Measurements from ENCODE around the gene MALT1. TPM values are rescaled to one million over a fixed set of nuclear protein-coding genes. Genes with fewer than 3 reads are reported as not detected.

MALT1 gene
- total RNA-seq, 1 experiment from 2014 or later = 28.5 TPM

DNA sequence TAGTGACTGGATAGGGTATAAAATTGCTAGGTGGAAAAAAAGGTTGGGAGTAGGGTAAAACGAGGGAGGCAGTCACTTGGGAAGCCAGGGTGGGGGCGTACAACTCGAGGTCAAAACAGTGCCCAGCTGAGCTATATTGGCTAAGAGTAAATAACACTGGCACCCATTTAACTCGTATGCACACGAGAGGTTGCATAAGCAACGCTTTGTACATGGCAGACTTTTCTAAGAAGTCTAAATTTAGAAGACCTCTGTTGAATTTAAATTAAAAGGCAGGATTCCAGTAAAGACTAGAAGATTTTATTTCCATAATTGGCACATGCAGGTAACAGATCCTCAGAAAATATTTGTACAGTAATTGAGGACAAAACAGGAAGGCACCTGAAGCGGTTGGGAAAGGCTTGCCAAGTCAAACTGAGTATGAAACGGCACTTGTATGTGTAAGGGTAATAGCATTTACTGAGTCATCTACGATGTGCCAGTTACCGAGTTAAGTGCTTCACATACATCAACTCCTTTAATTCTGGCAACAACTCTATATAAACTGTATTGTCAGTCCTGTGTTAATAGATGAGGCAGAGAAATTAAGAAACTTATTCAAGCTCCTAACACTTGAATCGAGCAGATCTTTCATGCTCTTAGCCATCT, 1.4 kb upstream of the MALT1 start:
- peaks cover 6% of the 10 kb centered on the region for H3K36me3 Mint-ChIP-seq (ENCODE audit: insufficient read depth, unreplicated experiment)
- no TSS peak for BruUV-seq (replicated peaks)
- no peaks in the 10 kb centered on the region for H3K27me3 Mint-ChIP-seq (ENCODE audit: insufficient read depth, unreplicated experiment)
- TF ChIP-seq CTCF (IDR thresholded peaks at IDR 0.05; ENCODE audit: unreplicated experiment) = no peak
- peak; percentile 92 for DNase-seq (ENCODE audit: unreplicated experiment)
- ChIA-PET CTCF (interaction anchor here (0.6 to 3.5 kb wide), 7 partner anchors 11 to 665 kb away, joined by 3 to 19 read pairs (median 4); partner anchors contain the start of gene ALPK2), POLR2A (interaction anchor here (0.7 to 6.0 kb wide), 22 partner anchors 8 to 554 kb away, joined by 3 to 75 read pairs (median 8); no protein-coding TSS in a partner anchor)
- no peaks in the 10 kb centered on the region for H3K9me3 Mint-ChIP-seq (ENCODE audit: unreplicated experiment)
- intact Hi-C loops (cut with micrococcal nuclease) = loop anchor here (2.0 to 5.0 kb wide), 4 partner anchors 58 to 137 kb away; no protein-coding TSS in a partner anchor
- H3K4me1 Mint-ChIP-seq (ENCODE audit: insufficient read depth, unreplicated experiment) = peaks cover 43% of the 10 kb centered on the region
- H3K27ac Mint-ChIP-seq (ENCODE audit: low read depth, unreplicated experiment) = no peak overlapping the region
- H3K4me3 Mint-ChIP-seq (ENCODE audit: unreplicated experiment) = peak overlapping the region; percentile 97

- Mint-ChIP-seq H3K4me1 (ENCODE audit: insufficient read depth, unreplicated experiment) (peaks cover 49% of the 10 kb centered on the region), H3K27ac (ENCODE audit: low read depth, unreplicated experiment) (peak overlapping the region; percentile 31)
- peak; percentile 33 for DNase-seq (ENCODE audit: unreplicated experiment)
These were observed 708 bp upstream of the MALT1 start for GRCh38 chr18:58670404-58671110.

DNA sequence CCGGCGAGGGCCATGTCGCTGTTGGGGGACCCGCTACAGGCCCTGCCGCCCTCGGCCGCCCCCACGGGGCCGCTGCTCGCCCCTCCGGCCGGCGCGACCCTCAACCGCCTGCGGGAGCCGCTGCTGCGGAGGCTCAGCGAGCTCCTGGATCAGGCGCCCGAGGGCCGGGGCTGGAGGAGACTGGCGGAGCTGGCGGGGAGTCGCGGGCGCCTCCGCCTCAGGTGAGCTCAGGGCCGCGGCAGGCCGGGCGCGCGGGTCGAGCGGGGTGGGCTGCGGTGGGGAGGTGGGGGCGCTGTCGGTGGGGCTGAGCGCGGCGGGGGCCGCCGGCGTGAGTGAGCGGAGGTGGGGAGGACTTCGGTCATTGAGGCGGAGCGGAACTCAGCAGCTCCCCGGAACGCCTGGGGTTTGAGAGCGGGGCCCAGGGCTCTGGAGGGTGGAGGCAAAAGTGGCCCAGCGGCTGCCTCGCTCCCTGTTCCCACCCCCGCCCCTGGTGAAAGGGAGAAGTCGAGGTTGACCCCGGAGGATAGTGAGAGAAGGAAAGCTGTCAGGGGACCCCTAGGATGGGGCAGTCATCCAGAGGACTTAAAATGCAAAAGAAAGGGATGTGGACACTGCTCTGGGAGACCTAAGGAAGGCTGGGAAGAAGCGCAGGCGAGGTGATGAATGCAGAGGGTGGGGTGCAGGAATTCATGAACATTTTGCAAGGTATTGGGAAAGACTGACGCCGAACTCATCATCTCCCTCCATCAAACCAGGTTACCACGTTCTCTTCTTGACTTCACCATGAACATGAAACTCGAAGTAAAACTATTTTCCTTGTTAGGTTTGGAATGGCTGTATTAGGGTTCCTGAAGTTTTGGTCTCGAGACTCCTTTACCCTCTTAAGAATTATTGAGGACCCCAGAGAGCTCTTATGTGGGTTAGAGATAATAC, 633 bp downstream of the MALT1 start:
- ChIA-PET POLR2A (interaction anchor here (0.5 to 6.0 kb wide), 33 partner anchors 8 to 730 kb away, joined by 3 to 75 read pairs (median 6); no protein-coding TSS in a partner anchor), CTCF (interaction anchor here (0.5 to 3.5 kb wide), 12 partner anchors 8 to 344 kb away, joined by 3 to 19 read pairs (median 3); no protein-coding TSS in a partner anchor)
- Mint-ChIP-seq H3K36me3 (ENCODE audit: insufficient read depth, unreplicated experiment) (peaks cover 6% of the 10 kb centered on the region), H3K4me3 (ENCODE audit: unreplicated experiment) (peak overlapping the region; percentile 97), H3K4me1 (ENCODE audit: insufficient read depth, unreplicated experiment) (peaks cover 55% of the 10 kb centered on the region), H3K27ac (ENCODE audit: low read depth, unreplicated experiment) (peak overlapping the region; percentile 78), H3K27me3 (ENCODE audit: insufficient read depth, unreplicated experiment) (no peaks in the 10 kb centered on the region), H3K9me3 (ENCODE audit: unreplicated experiment) (no peaks in the 10 kb centered on the region)
- intact Hi-C loops (cut with micrococcal nuclease) = loop anchor here (2.0 to 5.0 kb wide), 4 partner anchors 60 to 139 kb away; no protein-coding TSS in a partner anchor
- TF ChIP-seq CTCF (IDR thresholded peaks at IDR 0.05; ENCODE audit: unreplicated experiment) = no peak
- no TSS peak for BruUV-seq (replicated peaks)
- DNase-seq (ENCODE audit: unreplicated experiment) = peak; percentile 74

More at GRCh38 chr18:58670404-58671110, 708 bp upstream of the MALT1 start:
- peak overlapping the region; percentile 97 for H3K4me3 Mint-ChIP-seq (ENCODE audit: unreplicated experiment)
- intact Hi-C loops (cut with micrococcal nuclease) = loop anchor here (2.0 to 5.0 kb wide), 4 partner anchors 58 to 138 kb away; no protein-coding TSS in a partner anchor
- ChIA-PET POLR2A (interaction anchor here (0.7 to 6.0 kb wide), 31 partner anchors 8 to 728 kb away, joined by 3 to 75 read pairs (median 6); no protein-coding TSS in a partner anchor), CTCF (interaction anchor here (0.6 to 3.5 kb wide), 6 partner anchors 9 to 665 kb away, joined by 3 to 19 read pairs (median 4); no protein-coding TSS in a partner anchor)
- no peak for TF ChIP-seq CTCF (IDR thresholded peaks at IDR 0.05; ENCODE audit: unreplicated experiment)
- no peaks in the 10 kb centered on the region for H3K27me3 Mint-ChIP-seq (ENCODE audit: insufficient read depth, unreplicated experiment)
- no peaks in the 10 kb centered on the region for H3K9me3 Mint-ChIP-seq (ENCODE audit: unreplicated experiment)
- BruUV-seq (replicated peaks) = TSS peak; percentile 74
- peaks cover 6% of the 10 kb centered on the region for H3K36me3 Mint-ChIP-seq (ENCODE audit: insufficient read depth, unreplicated experiment)
